Germinal center (tissue), 1 donor: Measurements from ENCODE around the gene PSME3IP1.

Experiments used
- DNase-seq: peaks from one replicate; pipeline ENCODE4 v3.0.0; 2012; ENCODE audit warnings: mixed read lengths, low spot score

The PSME3IP1 gene

GRCh38 chr16:57144027-57144426 lies 41.8 kb downstream of the PSME3IP1 start:
- DNase-seq, result no peak

GRCh38 chr16:57143149-57143921 lies 42.5 kb downstream of the PSME3IP1 start:
- DNase-seq, result no peak

GRCh38 chr16:57141822-57142631 lies 43.8 kb downstream of the PSME3IP1 start:
- peak; percentile 46 for DNase-seq

GRCh38 chr16:57140931-57141668 lies 44.7 kb downstream of the PSME3IP1 start:
- DNase-seq, result no peak

DNA sequence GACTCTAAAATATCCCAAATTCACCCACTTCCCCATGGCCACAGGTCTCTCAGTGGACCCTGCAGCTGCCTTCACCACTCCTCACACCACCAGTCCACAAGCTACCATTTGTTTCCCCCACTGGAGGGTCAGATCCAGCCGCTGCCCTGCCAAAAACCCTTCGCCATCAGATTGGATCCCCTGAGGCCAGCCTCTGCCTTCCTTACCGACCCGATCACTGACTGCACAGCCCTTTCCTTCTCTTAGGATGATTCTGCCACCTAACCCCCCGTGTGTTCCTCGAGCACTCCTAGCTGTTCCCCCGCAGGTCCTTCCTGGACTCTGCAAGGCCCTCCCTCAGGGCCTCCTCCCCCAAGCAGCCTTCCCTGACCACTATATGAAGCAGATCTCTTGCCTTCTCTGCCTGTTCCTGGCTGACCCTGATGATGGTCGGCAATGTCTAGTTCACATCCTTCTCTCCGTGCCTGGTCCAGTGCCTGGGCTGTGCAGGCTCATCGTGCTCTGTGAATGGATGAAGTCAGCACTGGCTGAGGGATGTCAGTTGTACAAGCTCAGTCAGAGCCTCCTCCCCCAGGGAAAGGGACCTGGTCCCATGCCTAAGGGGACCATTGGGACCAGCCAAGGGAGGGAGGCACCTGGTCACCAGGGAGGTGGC lies 47.4 kb downstream of the PSME3IP1 start:
- no peak for DNase-seq

- no peak for DNase-seq
Observed at GRCh38 chr16:57137566-57138273, 48.1 kb downstream of the PSME3IP1 start.

DNA sequence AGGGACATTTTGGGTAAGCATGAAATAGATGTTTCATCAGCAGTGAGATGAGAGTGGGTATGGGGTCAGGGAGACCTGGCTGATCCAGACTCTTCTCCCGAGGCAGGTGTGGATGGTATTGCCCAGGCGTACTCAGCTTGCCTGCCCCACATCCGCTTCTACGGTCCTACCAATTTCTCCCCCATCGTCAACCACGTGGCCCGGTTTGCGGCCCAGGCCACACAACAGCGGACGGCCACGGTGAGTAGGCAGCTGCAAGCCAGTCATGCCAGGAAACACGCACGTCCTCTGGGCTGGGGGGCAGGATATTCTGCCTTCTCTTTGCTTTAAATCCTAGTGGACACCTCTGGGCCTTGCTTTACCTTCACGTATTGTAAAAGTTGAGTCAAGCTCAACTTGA lies 48.8 kb downstream of the PSME3IP1 start:
- DNase-seq, result no peak

GRCh38 chr16:57134982-57135381 lies 50.9 kb downstream of the PSME3IP1 start:
- no peak for DNase-seq

- DNase-seq, result no peak
Observed at GRCh38 chr16:57133886-57134285, 52.0 kb downstream of the PSME3IP1 start.

DNA sequence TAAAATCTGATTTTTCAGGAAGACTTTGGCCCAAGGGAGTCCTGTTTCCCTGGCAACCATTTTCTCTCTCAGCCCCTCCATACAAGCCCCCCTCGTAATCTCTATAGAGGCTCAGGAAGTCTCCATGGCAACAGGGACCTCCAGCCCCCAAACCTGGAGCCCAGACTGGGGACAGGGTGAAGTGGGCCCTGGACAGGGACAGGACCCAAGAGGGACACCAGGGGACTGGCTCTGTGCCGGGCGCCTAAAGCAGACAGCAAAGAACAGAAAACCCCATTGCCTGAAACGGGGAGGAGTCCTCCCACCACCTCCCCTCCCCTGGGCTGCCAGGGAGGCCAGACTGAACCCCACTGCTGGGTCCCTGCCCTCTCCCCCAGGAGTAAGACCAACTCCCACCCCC lies 52.8 kb downstream of the PSME3IP1 start:
- no peak for DNase-seq

GRCh38 chr16:57132470-57132869 lies 53.4 kb downstream of the PSME3IP1 start:
- no peak for DNase-seq

- DNase-seq, result no peak
Observed at GRCh38 chr16:57131351-57131970, 54.4 kb downstream of the PSME3IP1 start.

GRCh38 chr16:57130950-57131321 lies 54.9 kb downstream of the PSME3IP1 start:
- no peak for DNase-seq

GRCh38 chr16:57128771-57129389 lies 57.0 kb downstream of the PSME3IP1 start:
- no peak for DNase-seq

DNA sequence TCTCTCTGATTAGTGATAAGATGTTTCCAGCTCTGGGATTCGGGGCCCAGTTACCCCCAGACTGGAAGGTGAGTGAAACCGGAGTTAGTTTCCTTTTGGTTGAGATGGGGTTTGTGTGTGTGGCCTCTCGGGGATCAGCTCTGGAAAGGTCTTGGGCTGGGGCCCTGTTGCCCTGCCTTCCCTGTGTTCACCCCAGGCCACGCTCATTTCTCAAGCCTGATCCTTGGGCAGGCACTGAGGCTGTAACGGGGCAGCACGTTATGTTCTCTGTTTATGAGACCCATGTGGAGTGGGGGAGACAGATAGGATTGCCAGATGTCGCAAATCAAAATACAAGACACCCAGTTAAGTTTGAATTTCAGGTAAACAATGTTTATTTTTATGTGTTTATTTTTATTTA lies 58.0 kb downstream of the PSME3IP1 start:
- no peak for DNase-seq

DNA sequence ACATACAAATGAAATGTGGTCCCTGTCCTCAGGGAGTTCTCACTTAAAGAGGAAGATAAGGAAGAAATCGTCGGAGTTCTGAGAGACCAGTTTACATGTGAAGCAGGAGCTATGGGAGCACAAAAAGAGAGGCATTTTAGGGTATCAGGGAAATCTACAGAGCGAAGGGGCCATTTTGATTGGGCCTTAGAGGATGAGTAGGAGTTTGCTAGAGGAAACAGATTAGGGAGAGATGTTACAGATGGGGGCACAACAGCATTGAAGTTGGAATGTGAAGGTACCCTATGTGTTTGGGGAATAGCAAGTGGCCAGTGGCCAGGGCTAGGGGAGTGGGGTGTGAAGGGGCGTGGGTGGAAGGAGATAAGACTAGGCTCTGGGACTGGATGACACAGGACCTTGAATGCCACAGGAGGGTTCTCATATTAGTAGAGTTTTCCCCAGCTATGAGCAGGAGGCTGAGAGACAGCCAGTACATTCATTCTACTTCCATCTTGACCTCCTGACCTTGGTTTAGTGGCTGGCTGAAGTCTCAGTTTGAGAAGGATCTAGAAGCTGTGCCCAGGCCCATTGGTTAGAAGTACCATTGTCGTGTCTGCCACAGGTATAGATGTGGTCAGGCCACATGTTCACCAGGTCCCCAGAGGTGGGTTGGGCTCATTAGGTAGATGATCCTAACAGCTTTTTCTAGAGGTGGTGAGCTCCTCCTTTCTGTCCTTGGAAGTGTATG lies 58.6 kb downstream of the PSME3IP1 start:
- DNase-seq, result no peak

DNA sequence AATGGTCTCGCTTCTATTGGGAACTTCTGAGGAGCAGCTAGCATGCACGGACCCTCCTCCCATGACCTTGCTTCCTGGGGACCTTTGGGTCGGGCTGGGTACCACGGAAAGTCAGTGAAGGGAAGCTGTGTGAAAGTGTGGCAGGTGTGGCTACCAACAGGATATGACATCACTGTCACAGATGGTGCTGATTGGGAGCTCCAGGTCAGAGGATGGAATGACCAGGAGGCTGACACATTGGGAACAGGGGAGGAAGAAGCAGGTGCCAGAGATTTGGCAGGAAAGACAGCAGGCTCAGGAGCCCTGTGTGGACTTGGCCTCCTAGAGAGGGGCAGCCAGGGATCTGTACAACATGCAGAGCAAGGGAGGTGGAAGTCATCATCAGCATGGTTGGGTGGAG lies 59.4 kb downstream of the PSME3IP1 start:
- no peak for DNase-seq

DNA sequence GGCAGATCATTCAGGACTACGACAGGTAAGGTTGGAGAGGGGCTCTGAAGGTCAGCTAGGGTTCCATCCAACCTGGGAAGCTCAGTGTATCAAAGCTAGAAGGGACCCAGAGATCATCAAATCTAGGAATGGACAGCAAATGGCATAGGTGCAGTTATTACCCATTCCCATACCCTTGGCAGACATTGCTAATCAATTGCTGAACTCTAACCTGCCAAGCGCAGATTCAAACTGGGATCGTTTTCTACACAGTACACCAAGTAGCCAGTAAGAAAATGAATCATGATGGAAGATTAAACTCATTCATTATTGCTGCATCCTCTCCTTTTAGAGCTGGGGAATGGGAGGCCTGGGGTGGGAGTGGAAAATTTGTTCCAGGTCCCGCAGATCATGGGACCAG lies 59.9 kb downstream of the PSME3IP1 start:
- no peak for DNase-seq

GRCh38 chr16:57125376-57125775 lies 60.5 kb downstream of the PSME3IP1 start:
- no peak for DNase-seq
